GM12878 (cell line): ENCODE results near the gene CHRM1. TPM values are rescaled to one million over a fixed set of nuclear protein-coding genes. Genes with fewer than 3 reads are reported as not detected.

Experiments used
- ATAC-seq: fragments of 200-7000 bp; cut with Tn5 transposase; 3 replicates; pipeline ENCODE4 v1.9.1; 2020; ENCODE audit warnings: mild to moderate bottlenecking, moderate library complexity
- BruUV-seq: library from RNA; stranded (reverse); fragments of 400-500 nt; replicated peaks from 2 replicates; lab custom pipeline; 2021; lab: Mats Ljungman, UMichigan
- CTCF ChIA-PET: fragments of 300-600 bp; sonication (Branson Sonifier 250); formaldehyde crosslinking; extraction: SDS; loops from one replicate; lab custom pipeline; 2021; ENCODE audit warnings: inconsistent platforms; lab: Yijun Ruan, JAX
- POLR2A ChIA-PET: fragments of 350-600 bp; formaldehyde crosslinking; extraction: SDS; loops from one replicate; lab custom pipeline; 2021; ENCODE audit warnings: inconsistent platforms; lab: Charles Lee
- RAD21 ChIA-PET: fragments of 300-600 bp; sonication (Branson Sonifier 250); formaldehyde crosslinking; loops from one replicate; lab custom pipeline; 2023; ENCODE audit warnings: antibody characterized with exemption; ENCODE audit not compliant: unreplicated experiment; lab: Charles Lee
- SMC1A ChIA-PET: fragments of 300-600 bp; sonication (Branson Sonifier 250); formaldehyde crosslinking; loops from one replicate; lab custom pipeline; 2023; ENCODE audit not compliant: unreplicated experiment, uncharacterized antibody; lab: Charles Lee
- DNase-seq: peaks from one replicate; pipeline ENCODE4 v3.0.0-alpha.2; 2011; ENCODE audit warnings: low read depth, low spot score
- FAIRE-seq: peaks from 3 replicates; lab custom pipeline; 2011; peaks lifted over from hg19 to GRCh38; lab: Jason Lieb, UNC
- H2AFZ ChIP-seq: 2 replicates; pipeline ENCODE4 v1.6.0; 2011; ENCODE audit warnings: low read depth, low read length, control low read depth; ENCODE audit not compliant: control insufficient read depth
- H3K27ac ChIP-seq: 2 replicates; pipeline ENCODE4 v1.5.1; 2011; ENCODE audit warnings: control low read depth; ENCODE audit not compliant: control insufficient read depth, insufficient read depth
- H3K27me3 ChIP-seq, 2 experiments: replicated peaks in 1 of 2; 2 replicates each; pipeline versions ENCODE4 v1.6.0 to v1.6.1; 2011; ENCODE audit warnings: low read length in 1 of 2; ENCODE audit not compliant: control insufficient read depth in 2 of 2, insufficient read depth in 2 of 2
- H3K36me3 ChIP-seq, 2 experiments: 2 replicates each; pipeline ENCODE4 v1.5.1; 2011; ENCODE audit warnings: low read length in 1 of 2; ENCODE audit not compliant: control insufficient read depth in 2 of 2, insufficient read depth in 2 of 2
- H3K4me1 ChIP-seq: 2 replicates; pipeline ENCODE4 v1.6.1; 2011; ENCODE audit warnings: mild to moderate bottlenecking, low read length, moderate library complexity, mixed read lengths; ENCODE audit not compliant: control insufficient read depth, insufficient read depth
- H3K4me2 ChIP-seq: 2 replicates; pipeline ENCODE4 v1.6.0; 2011; ENCODE audit warnings: control low read depth; ENCODE audit not compliant: control insufficient read depth, insufficient read depth
- H3K4me3 ChIP-seq: fragments of 200-600 bp; sonication (generic); 2 replicates; pipeline ENCODE4 v1.5.1; 2016
- H3K79me2 ChIP-seq: 2 replicates; pipeline ENCODE4 v1.6.0; 2011; ENCODE audit warnings: low read length; ENCODE audit not compliant: control insufficient read depth, insufficient read depth
- H3K9ac ChIP-seq: 2 replicates; pipeline ENCODE4 v1.8.0; 2011; ENCODE audit warnings: low read length, control low read depth, mixed read lengths; ENCODE audit not compliant: control insufficient read depth, insufficient read depth
- H3K9me3 ChIP-seq: replicated peaks from 3 replicates; pipeline ENCODE4 v1.5.1; 2011; ENCODE audit warnings: mild to moderate bottlenecking, low read length; ENCODE audit not compliant: control insufficient read depth, insufficient read depth
- H4K20me1 ChIP-seq: 2 replicates; pipeline ENCODE4 v1.6.0; 2011; ENCODE audit not compliant: control insufficient read depth, insufficient read depth
- BHLHE40 ChIP-seq, 2 experiments: fragments of 450-650 bp in 1 of 2; IDR thresholded peaks; 2 replicates each; pipeline ENCODE4 v1.6.1; 2011 to 2017; ENCODE audit warnings: low read depth in 2 of 2, borderline replicate concordance in 1 of 2, improper control_type of control experiment in 1 of 2, low read length in 1 of 2, mild to moderate bottlenecking in 1 of 2
- CEBPB ChIP-seq, 2 experiments: fragments of 150-350 bp in 1 of 2; IDR thresholded peaks; 2 replicates each; pipeline ENCODE4 v1.6.1; 2012 to 2014; ENCODE audit warnings: low read depth in 2 of 2, low read length in 2 of 2, borderline replicate concordance in 1 of 2, inconsistent platforms in 1 of 2
- CUX1 ChIP-seq: IDR thresholded peaks from 2 replicates; pipeline ENCODE4 v1.6.1; 2012; ENCODE audit warnings: improper control_type of control experiment, low read depth, low read length; ENCODE audit not compliant: insufficient replicate concordance
- E4F1 ChIP-seq: fragments of 450-650 bp; IDR thresholded peaks from 2 replicates; pipeline ENCODE4 v1.6.1; 2018; ENCODE audit warnings: borderline replicate concordance, mild to moderate bottlenecking; ENCODE audit not compliant: partially characterized antibody
- NFYB ChIP-seq: IDR thresholded peaks from 2 replicates; pipeline ENCODE4 v1.6.1; 2011; ENCODE audit warnings: low read depth, mild to moderate bottlenecking, low read length, improper control_type of control experiment, moderate library complexity; ENCODE audit not compliant: insufficient read depth
- PAX8 ChIP-seq: fragments of 450-650 bp; IDR thresholded peaks from 2 replicates; pipeline ENCODE4 v1.6.1; 2017; ENCODE audit warnings: mild to moderate bottlenecking, moderate library complexity
- POLR2A ChIP-seq: IDR thresholded peaks from 2 replicates; pipeline ENCODE4 v1.6.1; 2011; ENCODE audit warnings: low read depth, mild to moderate bottlenecking, low read length
- SUPT20H ChIP-seq: IDR thresholded peaks from 2 replicates; pipeline ENCODE4 v1.6.1; 2011; ENCODE audit warnings: low read depth, mild to moderate bottlenecking, low read length, moderate library complexity, borderline replicate concordance; ENCODE audit not compliant: control insufficient read depth
- WGBS: methylation state at CpG from one replicate; pipeline ENCODE4 v1.1.6; 2016; ENCODE audit warnings: low lambda C conversion rate; ENCODE audit not compliant: insufficient replicate concordance, insufficient coverage; ENCODE audit errors: missing lambda C conversion rate; 5-methylcytosine and 5-hydroxymethylcytosine counted together
- in situ Hi-C: fragments of 300-500 bp; cut with MboI; formaldehyde crosslinking; loops from 9 replicates; pipeline ENCODE4 v1.14.3; 2018; ENCODE audit warnings: mixed read lengths
- intact Hi-C: fragments of 100-400 bp; cut with micrococcal nuclease; formaldehyde crosslinking; loops from one replicate; pipeline ENCODE4 v1.14.2; 2022; ENCODE audit not compliant: unreplicated experiment
- polyA plus RNA-seq, 11 experiments: library from polyadenylated mRNA; depleted of rRNA in 4 of 11; unstranded in 6 of 11; stranded (reverse) in 5 of 11; fragments of >200 nt; fragmentation: Nextera tagmentation in 4 of 11; fragmentation: Illumina TruSeq in 1 of 11; extraction: Ambion mirVana in 4 of 11; extraction: Trizol in 1 of 11; gene quantifications; 1 replicate in 1 of 11; 2 replicates in 10 of 11; pipeline versions ENCODE4 v1.2.1 to v1.2.3, GENCODE V29; 2011 to 2016; ENCODE audit warnings: inconsistent platforms in 2 of 11, missing spikeins in 2 of 11, low read depth in 1 of 11
- total RNA-seq, 4 experiments: library from RNA; depleted of rRNA in 3 of 4; stranded (reverse); fragments of >200 nt in 3 of 4; fragmentation: Illumina TruSeq in 1 of 4; extraction: Trizol in 1 of 4; gene quantifications; 2 replicates each; pipeline versions ENCODE4 v1.2.1 to v1.2.3, GENCODE V29; 2013 to 2021
- TF ChIP-seq, protein P1 (sequence below): IDR thresholded peaks from 2 replicates; pipeline ENCODE4 v1.6.1; 2011; ENCODE audit warnings: borderline replicate concordance, low read depth, mild to moderate bottlenecking, moderate library complexity, low read length; ENCODE audit not compliant: insufficient read depth, poor library complexity, severe bottlenecking

CHRM1 gene
- total and polyA plus RNA-seq, 10 of the 15 experiments (the other 5 are each of a cell fraction or from before 2014, with no cell fraction given) = not detected

GRCh38 chr11:62914416-62914815, 6.7 kb downstream of the CHRM1 start:
- FAIRE-seq (no peak), ATAC-seq (no peak), DNase-seq (no peak)
- BruUV-seq = no TSS peak
- ChIA-PET SMC1A (no interaction called here), CTCF (interaction anchor here (1.0 to 2.3 kb wide), 2 partner anchors 8 to 271 kb away, joined by 3 to 14 read pairs; no protein-coding TSS in a partner anchor), POLR2A (no interaction called here), RAD21 (no interaction called here)
- Histone ChIP-seq H3K4me3 (no peak overlapping the region), H3K9me3 (no peaks in the 10 kb centered on the region), H2AFZ (no peak overlapping the region), H3K4me1 (no peaks in the 10 kb centered on the region), H3K27me3 (no peaks in the 10 kb centered on the region; a peak in 2 of 4 replicates), H4K20me1 (no peaks in the 10 kb centered on the region), H3K36me3 (no peaks in the 10 kb centered on the region), H3K79me2 (no peaks in the 10 kb centered on the region), H3K9ac (no peak overlapping the region), H3K4me2 (no peak overlapping the region), H3K27ac (no peak overlapping the region)
- in situ Hi-C loops (no loop called here), intact Hi-C loops (no loop called here)
- WGBS = 0% methylated on average over 1 of the region's 1 CpG
- TF ChIP-seq CUX1 = no peak
- TF ChIP-seq NFYB = no peak
- no peak for TF ChIP-seq POLR2A
- no peak for TF ChIP-seq SUPT20H
- no peak for TF ChIP-seq BHLHE40 (IDR thresholded peaks at IDR 0.05; ENCODE audit: borderline replicate concordance in 1 of 2, low read depth in 2 of 2, low read length in 1 of 2)
- no peak for TF ChIP-seq E4F1
- TF ChIP-seq PAX8 = no peak
- TF ChIP-seq, protein P1, sequence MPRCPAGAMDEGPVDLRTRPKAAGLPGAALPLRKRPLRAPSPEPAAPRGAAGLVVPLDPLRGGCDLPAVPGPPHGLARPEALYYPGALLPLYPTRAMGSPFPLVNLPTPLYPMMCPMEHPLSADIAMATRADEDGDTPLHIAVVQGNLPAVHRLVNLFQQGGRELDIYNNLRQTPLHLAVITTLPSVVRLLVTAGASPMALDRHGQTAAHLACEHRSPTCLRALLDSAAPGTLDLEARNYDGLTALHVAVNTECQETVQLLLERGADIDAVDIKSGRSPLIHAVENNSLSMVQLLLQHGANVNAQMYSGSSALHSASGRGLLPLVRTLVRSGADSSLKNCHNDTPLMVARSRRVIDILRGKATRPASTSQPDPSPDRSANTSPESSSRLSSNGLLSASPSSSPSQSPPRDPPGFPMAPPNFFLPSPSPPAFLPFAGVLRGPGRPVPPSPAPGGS = no peak
- TF ChIP-seq CEBPB (IDR thresholded peaks at IDR 0.05; ENCODE audit: borderline replicate concordance in 1 of 2, low read depth in 2 of 2, low read length in 2 of 2) = no peak
